Measurements from ENCODE around the gene ISG20L2.

The ISG20L2 gene

DNA sequence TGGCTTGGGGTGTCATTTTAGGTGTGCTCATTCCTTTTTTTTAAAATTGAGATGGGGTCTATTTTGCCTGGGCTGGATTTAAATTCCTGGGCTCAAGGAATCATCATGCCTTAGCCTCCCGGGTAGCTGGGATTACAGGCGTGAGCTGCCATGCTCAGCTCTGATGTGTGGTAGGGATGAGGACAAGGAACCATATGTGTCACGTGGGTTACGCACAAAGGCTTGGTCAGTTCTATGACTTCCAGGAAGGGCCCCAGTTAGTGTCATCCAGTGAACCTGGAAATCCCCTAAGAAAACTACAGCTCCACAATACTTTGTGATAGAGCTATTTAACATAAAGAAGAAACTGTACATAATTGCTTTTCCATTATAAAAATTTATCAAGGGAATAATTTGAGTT, 7.0 kb downstream of the ISG20L2 start:
- Histone ChIP-seq H3K4me3 (ENCODE audit: insufficient read length, low read depth) (no peak overlapping the region), H3K9ac (ENCODE audit: insufficient read length, low read depth) (no peak overlapping the region), H3K27me3 (ENCODE audit: insufficient read depth, insufficient read length) (no peaks in the 10 kb centered on the region), H3K9me3 (ENCODE audit: insufficient read depth, low read length) (no peaks in the 10 kb centered on the region), H3K4me1 (ENCODE audit: insufficient read depth, insufficient read length) (peaks cover 8% of the 10 kb centered on the region), H3K36me3 (ENCODE audit: insufficient read depth, insufficient read length, low read length) (peaks cover 57% of the 10 kb centered on the region)
- TF ChIP-seq SUZ12 (IDR thresholded peaks at IDR 0.05; ENCODE audit: extremely low read depth, insufficient read depth, insufficient read length) (no peak), YY1 (IDR thresholded peaks at IDR 0.05; ENCODE audit: insufficient read depth, insufficient read length) (no peak), ZNF274 (IDR thresholded peaks at IDR 0.05; ENCODE audit: low read depth, low read length) (no peak)
- no peak for DNase-seq (ENCODE audit: low read depth, low spot score)

DNA sequence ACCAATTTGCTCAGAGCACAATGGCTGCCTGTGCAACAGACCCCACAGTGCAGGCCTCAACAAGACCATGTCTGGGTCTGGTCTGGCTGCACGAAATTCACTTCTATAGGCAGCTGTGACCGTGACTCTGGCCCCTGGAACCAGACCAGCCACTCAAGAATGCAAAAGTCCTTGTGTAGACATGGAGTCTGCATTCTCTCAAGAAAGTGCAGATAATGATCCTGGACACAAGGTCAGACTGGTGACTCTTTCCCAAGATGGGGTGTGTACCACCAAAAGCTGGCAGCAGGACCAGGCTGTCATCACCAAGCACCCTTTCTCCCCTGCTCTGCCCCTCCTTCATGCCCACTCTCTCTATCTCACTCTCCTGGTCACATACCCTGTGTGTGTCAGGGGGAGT, 7.4 kb downstream of the ISG20L2 start:
- H3K27me3 ChIP-seq (ENCODE audit: insufficient read depth, insufficient read length): no peaks in the 10 kb centered on the region
- H3K9ac ChIP-seq (ENCODE audit: insufficient read length, low read depth): no peak overlapping the region
- DNase-seq (ENCODE audit: low read depth, low spot score): no peak
- no peak overlapping the region for H3K4me3 ChIP-seq (ENCODE audit: insufficient read length, low read depth)
- peaks cover 6% of the 10 kb centered on the region for H3K4me1 ChIP-seq (ENCODE audit: insufficient read depth, insufficient read length)
- TF ChIP-seq YY1 (IDR thresholded peaks at IDR 0.05; ENCODE audit: insufficient read depth, insufficient read length): no peak
- no peak for TF ChIP-seq SUZ12 (IDR thresholded peaks at IDR 0.05; ENCODE audit: extremely low read depth, insufficient read depth, insufficient read length)
- TF ChIP-seq ZNF274 (IDR thresholded peaks at IDR 0.05; ENCODE audit: low read depth, low read length): no peak
- peaks cover 53% of the 10 kb centered on the region for H3K36me3 ChIP-seq (ENCODE audit: insufficient read depth, insufficient read length, low read length)
- no peaks in the 10 kb centered on the region for H3K9me3 ChIP-seq (ENCODE audit: insufficient read depth, low read length)

DNA sequence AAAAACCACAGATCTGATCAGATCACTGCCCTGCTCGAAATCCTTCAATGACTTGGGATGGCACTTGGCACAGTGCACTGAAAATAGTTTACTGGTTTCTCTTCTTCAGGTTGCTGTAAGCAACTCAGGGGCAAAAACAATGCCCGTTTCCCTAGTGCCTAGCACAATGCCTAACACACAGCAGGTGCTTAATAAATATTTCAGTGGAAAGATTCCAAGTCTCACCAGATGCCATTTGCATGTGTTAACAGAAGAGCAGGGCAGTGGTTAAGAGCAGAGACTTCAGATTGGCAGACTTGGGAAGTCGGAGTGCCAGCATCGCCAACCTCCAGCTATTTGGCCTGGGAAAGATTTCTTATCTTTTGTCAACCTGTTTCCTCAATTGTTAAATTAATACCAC, 11.2 kb downstream of the ISG20L2 start:
- Histone ChIP-seq H3K27me3 (ENCODE audit: insufficient read depth, insufficient read length) (no peaks in the 10 kb centered on the region), H3K4me3 (ENCODE audit: insufficient read length, low read depth) (no peak overlapping the region), H3K4me1 (ENCODE audit: insufficient read depth, insufficient read length) (peaks cover under 1% of the 10 kb centered on the region), H3K9ac (ENCODE audit: insufficient read length, low read depth) (no peak overlapping the region), H3K9me3 (ENCODE audit: insufficient read depth, low read length) (no peaks in the 10 kb centered on the region), H3K36me3 (ENCODE audit: insufficient read depth, insufficient read length, low read length) (peaks cover 17% of the 10 kb centered on the region)
- no peak for TF ChIP-seq SUZ12 (IDR thresholded peaks at IDR 0.05; ENCODE audit: extremely low read depth, insufficient read depth, insufficient read length)
- no peak for TF ChIP-seq ZNF274 (IDR thresholded peaks at IDR 0.05; ENCODE audit: low read depth, low read length)
- no peak for TF ChIP-seq YY1 (IDR thresholded peaks at IDR 0.05; ENCODE audit: insufficient read depth, insufficient read length)
- no peak for DNase-seq (ENCODE audit: low read depth, low spot score)

DNA sequence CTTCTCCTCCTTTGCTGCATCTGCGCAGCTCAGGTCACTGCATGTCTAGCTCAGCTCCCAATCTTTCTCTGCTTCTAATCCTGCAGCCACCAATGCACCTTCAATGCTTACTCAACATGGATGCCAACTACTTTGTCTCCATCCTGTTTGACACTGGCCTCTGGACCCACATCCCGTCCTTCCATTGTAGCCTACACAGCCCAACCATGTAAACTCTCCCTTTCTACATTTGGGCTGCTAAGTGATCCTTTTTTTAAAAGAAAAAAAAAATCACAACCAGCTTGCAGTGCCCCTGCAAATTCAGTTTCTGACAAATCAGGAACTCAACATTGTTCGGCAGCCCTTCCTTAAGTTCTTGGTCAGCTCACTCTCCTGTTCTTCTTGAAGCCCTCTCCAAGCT, 13.7 kb downstream of the ISG20L2 start:
- Histone ChIP-seq H3K4me3 (ENCODE audit: insufficient read length, low read depth) (no peak overlapping the region), H3K36me3 (ENCODE audit: insufficient read depth, insufficient read length, low read length) (no peaks in the 10 kb centered on the region), H3K9me3 (ENCODE audit: insufficient read depth, low read length) (no peaks in the 10 kb centered on the region), H3K27me3 (ENCODE audit: insufficient read depth, insufficient read length) (no peaks in the 10 kb centered on the region), H3K4me1 (ENCODE audit: insufficient read depth, insufficient read length) (peaks cover 20% of the 10 kb centered on the region), H3K9ac (ENCODE audit: insufficient read length, low read depth) (no peak overlapping the region)
- TF ChIP-seq SUZ12 (IDR thresholded peaks at IDR 0.05; ENCODE audit: extremely low read depth, insufficient read depth, insufficient read length): no peak
- no peak for TF ChIP-seq YY1 (IDR thresholded peaks at IDR 0.05; ENCODE audit: insufficient read depth, insufficient read length)
- TF ChIP-seq ZNF274 (IDR thresholded peaks at IDR 0.05; ENCODE audit: low read depth, low read length): no peak
- no peak for DNase-seq (ENCODE audit: low read depth, low spot score)

DNA sequence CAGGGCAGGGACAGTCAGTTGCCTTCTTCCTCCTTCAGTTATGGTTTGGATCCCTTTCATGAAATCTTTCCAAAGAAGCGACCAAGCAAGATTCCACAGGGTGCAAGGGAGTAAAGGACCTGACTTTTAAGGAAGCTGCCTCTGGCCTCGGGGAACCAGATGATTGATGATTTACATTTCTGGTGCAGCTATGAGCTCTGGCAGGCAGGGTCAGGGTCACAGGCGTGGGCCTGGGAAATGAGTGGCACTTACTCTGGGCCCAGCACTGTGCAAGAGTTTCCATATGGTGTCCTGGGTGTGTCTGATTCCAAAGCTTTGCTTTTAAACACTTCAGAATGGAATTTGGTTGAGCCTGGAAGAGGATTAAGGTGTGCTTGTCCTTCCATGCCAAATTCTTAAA, 15.9 kb downstream of the ISG20L2 start:
- Histone ChIP-seq H3K9me3 (ENCODE audit: insufficient read depth, low read length) (no peaks in the 10 kb centered on the region), H3K4me3 (ENCODE audit: insufficient read length, low read depth) (no peak overlapping the region), H3K27me3 (ENCODE audit: insufficient read depth, insufficient read length) (no peaks in the 10 kb centered on the region), H3K36me3 (ENCODE audit: insufficient read depth, insufficient read length, low read length) (no peaks in the 10 kb centered on the region), H3K9ac (ENCODE audit: insufficient read length, low read depth) (peak overlapping the region; percentile 57), H3K4me1 (ENCODE audit: insufficient read depth, insufficient read length) (peaks cover 37% of the 10 kb centered on the region)
- DNase-seq (ENCODE audit: low read depth, low spot score): no peak
- TF ChIP-seq YY1 (IDR thresholded peaks at IDR 0.05; ENCODE audit: insufficient read depth, insufficient read length) (no peak), ZNF274 (IDR thresholded peaks at IDR 0.05; ENCODE audit: low read depth, low read length) (no peak), SUZ12 (IDR thresholded peaks at IDR 0.05; ENCODE audit: extremely low read depth, insufficient read depth, insufficient read length) (no peak)

DNA sequence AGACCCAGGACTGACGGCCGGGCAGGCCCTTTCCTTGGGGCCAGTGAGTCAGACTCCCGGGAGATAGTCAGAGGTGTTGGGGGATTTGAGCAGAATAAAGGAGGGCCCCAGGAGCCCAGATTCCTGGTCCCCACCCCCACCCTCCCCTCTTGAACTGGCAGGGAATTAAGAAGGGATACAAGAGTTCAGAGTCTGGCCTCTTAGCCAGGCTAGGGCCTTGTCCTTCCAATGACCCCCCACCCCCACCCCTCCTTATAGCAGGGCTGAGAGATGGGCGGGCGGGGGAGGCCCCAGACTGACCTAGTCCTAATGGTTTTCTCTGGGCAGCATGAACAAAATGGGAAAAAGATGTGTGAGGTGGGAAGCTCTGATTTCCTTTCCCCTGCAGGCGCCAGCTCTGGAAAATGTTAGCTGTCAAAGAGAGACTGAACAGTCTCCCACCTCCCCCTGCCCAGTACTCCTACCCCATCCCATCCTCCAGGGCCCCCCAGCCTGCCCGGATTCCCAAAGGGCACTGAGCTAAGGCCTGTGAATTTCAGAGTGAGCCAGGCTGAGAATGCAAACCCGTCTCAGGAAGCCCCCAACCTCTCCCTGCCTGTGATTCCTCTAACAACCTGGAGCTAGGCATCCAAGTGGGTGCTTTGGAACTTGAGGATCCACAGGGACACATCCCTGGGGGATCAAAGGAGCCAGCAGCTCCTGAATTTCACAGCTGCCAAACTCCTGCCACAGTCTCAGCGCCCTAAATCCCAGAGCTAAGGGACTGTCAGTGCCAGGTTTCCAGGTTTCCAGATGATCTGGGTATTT, 17.4 kb downstream of the ISG20L2 start:
- peaks cover 37% of the 10 kb centered on the region for H3K4me1 ChIP-seq (ENCODE audit: insufficient read depth, insufficient read length)
- H3K9ac ChIP-seq (ENCODE audit: insufficient read length, low read depth): peak overlapping the region; percentile 71
- no peaks in the 10 kb centered on the region for H3K36me3 ChIP-seq (ENCODE audit: insufficient read depth, insufficient read length, low read length)
- TF ChIP-seq YY1 (IDR thresholded peaks at IDR 0.05; ENCODE audit: insufficient read depth, insufficient read length): no peak
- no peak for TF ChIP-seq ZNF274 (IDR thresholded peaks at IDR 0.05; ENCODE audit: low read depth, low read length)
- TF ChIP-seq SUZ12 (IDR thresholded peaks at IDR 0.05; ENCODE audit: extremely low read depth, insufficient read depth, insufficient read length): no peak
- DNase-seq (ENCODE audit: low read depth, low spot score): no peak
- H3K9me3 ChIP-seq (ENCODE audit: insufficient read depth, low read length): no peaks in the 10 kb centered on the region
- no peaks in the 10 kb centered on the region for H3K27me3 ChIP-seq (ENCODE audit: insufficient read depth, insufficient read length)
- H3K4me3 ChIP-seq (ENCODE audit: insufficient read length, low read depth): no peak overlapping the region

DNA sequence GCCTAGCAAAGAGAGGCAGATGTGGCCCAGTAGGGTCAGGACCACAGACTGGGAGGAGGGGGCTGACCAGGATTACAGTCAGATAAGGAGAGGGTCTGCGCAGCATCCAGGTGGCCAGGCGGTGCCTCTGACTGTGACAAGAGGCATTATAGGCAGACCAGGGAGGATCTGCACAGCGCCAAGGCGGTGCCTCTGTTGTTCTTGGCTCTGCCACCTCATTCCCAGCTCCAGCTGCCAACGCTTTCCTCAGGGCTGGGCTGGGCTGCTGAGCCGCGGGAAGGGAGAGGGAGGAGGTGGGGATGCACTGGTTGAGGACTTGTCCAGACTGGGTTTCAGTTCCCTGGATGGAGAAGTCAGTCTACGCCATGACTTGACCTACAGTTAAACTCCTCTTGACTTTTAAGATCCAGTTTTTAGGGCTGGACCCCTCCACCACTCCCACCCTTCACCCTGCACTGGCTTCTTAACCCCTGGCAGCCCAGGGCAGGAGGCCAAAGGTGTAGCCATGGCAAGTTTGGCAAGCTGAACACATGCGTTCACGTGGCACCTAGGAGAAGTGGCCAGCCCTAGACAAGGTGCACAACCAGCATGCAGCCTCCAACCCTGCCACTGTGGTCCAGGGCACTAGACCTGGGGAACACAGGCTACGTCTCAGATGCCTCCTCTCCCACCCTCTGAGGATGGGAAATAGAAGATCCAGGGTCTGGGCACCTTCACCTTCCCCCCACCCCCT, 18.6 kb downstream of the ISG20L2 start:
- Histone ChIP-seq H3K9ac (ENCODE audit: insufficient read length, low read depth) (peak overlapping the region; percentile 96), H3K27me3 (ENCODE audit: insufficient read depth, insufficient read length) (no peaks in the 10 kb centered on the region), H3K4me1 (ENCODE audit: insufficient read depth, insufficient read length) (peaks cover 37% of the 10 kb centered on the region), H3K36me3 (ENCODE audit: insufficient read depth, insufficient read length, low read length) (no peaks in the 10 kb centered on the region), H3K9me3 (ENCODE audit: insufficient read depth, low read length) (no peaks in the 10 kb centered on the region), H3K4me3 (ENCODE audit: insufficient read length, low read depth) (no peak overlapping the region)
- no peak for DNase-seq (ENCODE audit: low read depth, low spot score)
- no peak for TF ChIP-seq YY1 (IDR thresholded peaks at IDR 0.05; ENCODE audit: insufficient read depth, insufficient read length)
